ENCODE results near the gene DISC1. TPM values are rescaled to one million over a fixed set of nuclear protein-coding genes. Genes with fewer than 3 reads are reported as not detected.

The DISC1 gene
- total RNA-seq, 6 experiments from 2014 or later: 1.8 to 3.3 (median 2.4) TPM

GRCh38 chr1:231719485-231720183, 93.0 kb downstream of the DISC1 start:
- WGBS (ENCODE audit: insufficient coverage, low coverage, low lambda C conversion rate, missing lambda C conversion rate): 67% methylated on average over 6 of the region's 7 CpGs
- H3K4me3 ChIP-seq: no peak overlapping the region
- H3K36me3 ChIP-seq: no peaks in the 10 kb centered on the region
- H3K4me1 ChIP-seq: no peaks in the 10 kb centered on the region
- no peak overlapping the region for H3K27ac ChIP-seq
- no peak for ATAC-seq
- TF ChIP-seq POLR2A (IDR thresholded peaks at IDR 0.05): no peak
- TF ChIP-seq CTCF (IDR thresholded peaks at IDR 0.05): no peak
- no peaks in the 10 kb centered on the region for H3K27me3 ChIP-seq
- intact Hi-C loops (cut with DNase I): no loop called here
- no peak for DNase-seq
- H3K9me3 ChIP-seq: no peaks in the 10 kb centered on the region

GRCh38 chr1:231720652-231721325, 94.2 kb downstream of the DISC1 start:
- DNase-seq: no peak
- intact Hi-C loops (cut with DNase I): no loop called here
- Histone ChIP-seq H3K36me3 (no peaks in the 10 kb centered on the region), H3K4me1 (no peaks in the 10 kb centered on the region), H3K27me3 (no peaks in the 10 kb centered on the region), H3K27ac (no peak overlapping the region), H3K9me3 (no peaks in the 10 kb centered on the region), H3K4me3 (no peak overlapping the region)
- 83% methylated on average over 5 of the region's 5 CpGs for WGBS (ENCODE audit: insufficient coverage, low coverage, low lambda C conversion rate, missing lambda C conversion rate)
- no peak for TF ChIP-seq CTCF (IDR thresholded peaks at IDR 0.05)
- no peak for TF ChIP-seq POLR2A (IDR thresholded peaks at IDR 0.05)
- no peak for ATAC-seq

GRCh38 chr1:231721436-231721835, 94.8 kb downstream of the DISC1 start:
- no peaks in the 10 kb centered on the region for H3K4me1 ChIP-seq
- H3K36me3 ChIP-seq: no peaks in the 10 kb centered on the region
- H3K27ac ChIP-seq: no peak overlapping the region
- no peaks in the 10 kb centered on the region for H3K27me3 ChIP-seq
- intact Hi-C loops (cut with DNase I): no loop called here
- TF ChIP-seq CTCF (IDR thresholded peaks at IDR 0.05): no peak
- no peak for TF ChIP-seq POLR2A (IDR thresholded peaks at IDR 0.05)
- no peak overlapping the region for H3K4me3 ChIP-seq
- no peak for ATAC-seq
- H3K9me3 ChIP-seq: no peaks in the 10 kb centered on the region
- no peak for DNase-seq

- Histone ChIP-seq H3K4me1 (no peaks in the 10 kb centered on the region), H3K4me3 (no peak overlapping the region), H3K27ac (no peak overlapping the region), H3K27me3 (no peaks in the 10 kb centered on the region), H3K9me3 (no peaks in the 10 kb centered on the region), H3K36me3 (no peaks in the 10 kb centered on the region)
- TF ChIP-seq CTCF (IDR thresholded peaks at IDR 0.05) (no peak), POLR2A (IDR thresholded peaks at IDR 0.05) (no peak)
- WGBS (ENCODE audit: insufficient coverage, low coverage, low lambda C conversion rate, missing lambda C conversion rate): 85% methylated on average over 6 of the region's 6 CpGs
- intact Hi-C loops (cut with DNase I): no loop called here
- DNase-seq (no peak), ATAC-seq (no peak)
These were observed 95.8 kb downstream of the DISC1 start for GRCh38 chr1:231722356-231722755.
